GM19043 (cell line): ENCODE measurements around the gene KDELR1.
A peak's percentile ranks its signal among the peaks of the same experiment; 100 is the strongest.

ENCODE experiments used
- ATAC-seq: cut with Tn5 transposase; IDR thresholded peaks from one replicate; pipeline ENCODE4 v1.9.1; 2021; ENCODE audit warnings: low read depth; ENCODE audit not compliant: unreplicated experiment

KDELR1 gene

GRCh38 chr19:48391100-48392005 lies at the start of gene KDELR1:
KDELR1 (minus strand) TSS chr19:48391551; CDS start chr19:48391358, 193 bp downstream.
- ATAC-seq: peak; percentile 72

DNA sequence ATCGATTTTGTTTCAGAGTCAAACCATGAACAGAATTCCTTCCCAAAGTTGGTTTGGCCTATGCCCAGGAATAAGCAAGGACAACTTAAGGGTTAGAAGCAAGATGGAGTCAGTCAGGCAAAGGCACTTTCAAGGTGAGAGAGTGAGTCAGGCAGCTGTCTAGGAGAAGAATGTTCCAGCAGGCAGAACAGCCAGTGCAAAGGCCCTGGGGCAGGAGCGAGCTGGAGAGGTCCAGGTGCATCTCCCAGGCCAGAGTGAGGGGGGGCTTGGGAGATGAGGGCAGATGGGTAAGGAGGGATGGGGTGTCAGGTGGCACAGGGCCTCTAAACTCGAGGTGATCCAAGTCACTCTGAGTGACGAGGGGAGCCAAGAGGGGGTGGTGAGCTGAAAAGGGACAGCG lies 45.2 kb upstream of the KDELR1 start:
- ATAC-seq: no peak

DNA sequence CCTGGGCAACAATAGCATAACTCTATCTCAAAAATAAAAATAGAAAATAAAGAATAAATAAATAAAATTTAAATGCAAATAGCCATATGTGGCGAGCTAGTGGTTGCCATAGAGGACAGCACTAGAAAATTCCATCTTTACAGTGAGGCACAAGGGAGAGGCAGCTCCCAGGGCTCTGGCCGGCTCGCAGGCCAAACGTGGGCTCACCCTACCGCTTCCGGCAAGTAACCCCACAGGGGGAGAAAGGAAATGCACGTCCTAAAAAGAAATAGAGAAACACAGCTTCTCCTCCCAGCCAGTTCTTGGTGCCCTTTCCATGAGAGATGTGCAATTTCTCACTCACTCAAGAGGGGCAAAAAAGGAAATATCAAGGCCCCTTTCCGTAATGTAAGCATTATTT lies 42.0 kb upstream of the KDELR1 start:
- no peak for ATAC-seq

DNA sequence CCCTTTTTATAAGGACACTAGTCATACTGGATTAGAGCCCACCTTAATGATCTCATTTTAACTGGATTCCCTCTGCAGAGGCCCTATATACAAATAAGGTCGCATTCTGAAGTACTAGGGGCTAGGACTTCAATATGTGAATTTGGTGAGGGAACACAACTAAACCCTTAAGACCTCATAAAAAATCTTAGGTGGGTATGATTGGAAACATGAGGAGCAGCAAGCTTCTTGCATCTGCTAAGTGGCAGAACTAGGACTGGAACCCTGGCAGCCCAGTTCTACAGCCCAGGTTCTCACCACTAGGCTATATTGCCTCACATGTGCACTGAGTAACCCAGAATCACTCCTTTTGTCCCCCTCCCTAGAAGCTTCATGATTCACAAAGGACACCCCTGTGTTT lies 37.3 kb upstream of the KDELR1 start:
- ATAC-seq: no peak

DNA sequence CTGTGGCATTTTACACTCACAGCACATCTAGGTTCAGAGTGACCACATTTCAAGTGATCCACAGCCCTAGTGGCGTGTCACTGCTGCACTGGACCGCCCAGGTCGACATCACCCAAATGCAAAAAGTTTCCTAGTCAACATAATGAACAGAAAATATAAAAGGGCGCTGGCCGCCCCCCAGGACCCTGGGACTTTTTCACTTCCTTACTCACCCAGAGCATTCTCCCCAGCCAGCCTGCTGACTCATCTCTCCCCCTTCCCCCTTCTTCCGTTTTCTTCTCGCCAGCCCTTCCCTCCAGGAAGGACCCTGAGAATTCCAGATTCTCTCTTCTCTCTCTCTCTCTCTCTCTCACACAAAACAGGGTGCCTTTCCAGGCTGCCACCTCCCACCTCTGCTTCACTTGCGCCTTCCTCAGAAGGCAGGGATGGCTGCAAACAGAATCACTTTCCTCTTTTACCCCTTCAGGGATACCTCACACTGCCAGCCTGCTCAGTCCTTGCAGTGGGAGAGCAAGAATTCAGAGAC lies 33.4 kb upstream of the KDELR1 start:
- no peak for ATAC-seq

DNA sequence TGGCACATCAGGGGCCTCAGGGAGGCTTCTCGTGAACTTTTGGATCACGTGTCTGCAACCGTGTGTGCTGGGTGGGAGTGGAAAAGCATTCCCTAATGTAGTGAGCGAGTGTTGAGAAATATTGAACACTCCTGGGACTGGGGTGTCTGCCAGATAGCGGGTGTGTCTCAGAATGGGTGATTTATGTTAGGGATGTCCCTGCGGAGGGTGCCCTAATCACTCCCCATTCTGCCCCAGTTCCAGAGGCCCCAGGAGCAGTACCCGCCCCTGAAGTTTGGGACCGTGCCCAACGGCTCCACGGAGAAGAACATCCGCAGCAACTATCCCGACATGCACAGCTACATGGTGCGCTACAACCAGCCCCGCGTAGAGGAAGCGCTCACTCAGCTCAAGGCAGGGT lies 30.2 kb upstream of the KDELR1 start:
- no peak for ATAC-seq

DNA sequence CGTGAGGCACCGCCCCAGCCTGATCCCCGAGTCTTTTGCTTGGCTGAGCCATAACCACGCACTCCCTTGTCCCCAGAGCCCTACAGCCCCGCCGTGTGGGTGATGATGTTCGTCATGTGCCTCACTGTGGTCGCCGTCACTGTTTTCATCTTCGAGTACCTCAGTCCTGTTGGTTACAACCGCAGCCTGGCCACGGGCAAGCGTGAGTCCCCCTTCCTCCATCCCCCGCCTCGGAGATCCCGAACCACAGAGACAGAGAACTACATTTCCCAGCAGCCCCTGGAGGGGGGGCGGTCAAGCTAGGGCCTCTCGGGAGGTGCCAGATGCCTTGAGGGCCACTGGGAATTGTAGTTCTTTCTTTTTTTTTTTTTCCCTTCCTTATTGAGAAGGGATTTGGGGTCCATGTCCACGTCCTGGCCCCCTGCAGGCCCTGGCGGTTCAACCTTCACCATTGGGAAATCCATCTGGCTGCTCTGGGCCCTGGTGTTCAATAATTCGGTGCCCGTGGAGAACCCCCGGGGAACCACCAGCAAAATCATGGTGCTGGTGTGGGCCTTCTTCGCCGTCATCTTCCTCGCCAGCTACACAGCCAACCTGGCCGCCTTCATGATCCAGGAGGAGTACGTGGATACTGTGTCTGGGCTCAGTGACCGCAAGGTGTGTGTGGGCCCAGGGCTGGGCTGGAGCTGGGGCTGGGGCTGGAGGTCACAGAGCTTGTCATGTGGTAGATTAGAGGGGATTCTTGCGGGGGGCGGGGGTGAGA lies 28.0 kb upstream of the KDELR1 start:
- no peak for ATAC-seq

DNA sequence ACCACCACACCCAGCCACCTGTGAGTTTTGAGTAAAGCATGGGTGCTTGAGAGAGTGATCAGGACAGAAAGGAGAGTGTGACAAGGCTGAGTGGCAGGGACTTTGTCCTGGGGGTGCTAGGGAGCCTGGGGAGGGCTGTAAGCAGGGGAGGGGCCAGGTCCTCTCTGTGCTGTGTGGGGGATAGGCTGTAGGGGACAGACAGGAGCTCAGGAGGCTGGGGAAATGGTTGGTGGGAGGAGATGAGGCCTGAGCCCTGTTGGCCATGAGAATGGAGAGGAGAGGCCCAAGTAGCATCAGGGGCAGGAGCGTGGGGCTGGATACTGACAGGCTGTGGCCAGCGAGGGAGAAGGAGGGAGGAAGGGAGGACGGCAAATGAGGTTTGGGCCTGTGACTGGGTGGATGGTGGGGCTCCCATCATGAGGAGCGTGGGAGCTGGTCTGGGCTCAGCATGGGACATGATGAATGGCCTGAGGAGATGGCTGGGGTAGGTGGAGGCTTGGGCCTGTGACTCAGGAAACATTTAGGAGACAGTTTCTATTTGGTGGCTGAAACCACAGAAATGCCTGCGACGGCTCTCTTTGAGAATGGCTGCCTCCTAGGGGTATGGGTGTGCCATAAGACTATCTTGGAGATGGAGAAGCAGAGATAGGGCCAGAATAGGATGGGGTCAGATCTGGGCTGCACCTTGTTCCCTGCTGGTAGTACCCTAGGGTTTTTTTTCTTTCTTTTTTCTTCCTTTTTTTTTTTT lies 27.1 kb upstream of the KDELR1 start:
- ATAC-seq: no peak

DNA sequence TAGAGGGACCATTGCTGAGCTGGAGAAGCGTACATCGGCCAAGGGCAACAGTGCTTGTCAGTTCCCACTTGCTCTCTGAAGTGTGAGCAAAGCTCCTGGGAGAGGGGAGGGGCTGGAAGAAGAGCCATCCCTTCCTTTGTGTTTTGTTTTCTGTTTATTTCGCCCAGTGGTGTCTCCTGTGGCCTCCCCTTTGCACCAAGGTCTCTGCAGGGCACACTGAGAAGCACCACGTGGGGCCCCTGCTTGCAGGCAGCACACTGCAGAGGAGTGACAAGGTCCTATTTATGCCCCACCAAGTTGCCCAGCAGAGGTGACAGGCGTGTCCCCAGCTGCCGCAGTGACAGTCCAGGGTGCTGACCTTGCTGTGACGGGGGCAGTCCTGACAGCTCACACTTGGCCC lies 26.1 kb upstream of the KDELR1 start:
- ATAC-seq: no peak

- no peak for ATAC-seq
These were observed 24.5 kb upstream of the KDELR1 start for GRCh38 chr19:48415806-48416221.

DNA sequence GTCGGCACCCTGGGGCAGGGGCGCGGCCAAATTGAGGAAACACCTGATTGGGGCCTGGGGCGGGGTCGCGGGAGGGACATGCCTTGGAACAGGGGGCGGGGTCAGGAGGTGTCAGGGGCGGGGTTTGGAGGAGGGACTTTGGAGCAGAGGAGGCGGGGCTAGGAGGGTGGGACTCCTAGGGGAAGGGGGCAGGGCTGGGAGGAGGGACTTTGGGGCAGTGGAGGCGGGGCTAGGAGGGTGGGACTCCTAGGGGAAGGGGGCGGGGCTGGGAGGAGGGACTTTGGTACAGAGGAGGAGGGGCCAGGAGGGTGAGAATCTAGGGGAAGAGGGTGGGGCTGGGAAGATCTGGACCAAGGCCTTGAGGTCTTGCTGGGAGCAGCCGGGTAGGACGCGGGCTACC lies 24.0 kb upstream of the KDELR1 start:
- no peak for ATAC-seq

- no peak for ATAC-seq
These were observed 22.7 kb upstream of the KDELR1 start for GRCh38 chr19:48413879-48414587.

DNA sequence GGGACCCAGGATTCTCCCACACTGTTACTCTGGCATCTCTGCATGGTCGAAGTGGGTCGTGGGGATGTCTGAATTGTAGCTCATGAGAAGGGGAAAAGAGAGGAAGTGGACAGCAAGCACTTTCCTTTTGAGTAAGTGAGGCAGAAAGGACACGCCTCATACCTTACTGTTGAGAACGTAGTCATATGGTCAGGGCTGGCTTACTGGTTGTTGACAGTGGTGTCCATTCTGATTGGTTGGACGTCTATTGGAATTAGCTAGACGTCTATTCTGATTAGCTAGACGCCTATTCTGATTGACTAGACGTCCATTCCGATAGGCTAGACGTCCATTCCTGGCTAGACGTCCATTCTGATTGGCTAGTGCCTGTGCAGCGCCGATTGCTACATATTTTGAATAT lies 14.5 kb upstream of the KDELR1 start:
- no peak for ATAC-seq

DNA sequence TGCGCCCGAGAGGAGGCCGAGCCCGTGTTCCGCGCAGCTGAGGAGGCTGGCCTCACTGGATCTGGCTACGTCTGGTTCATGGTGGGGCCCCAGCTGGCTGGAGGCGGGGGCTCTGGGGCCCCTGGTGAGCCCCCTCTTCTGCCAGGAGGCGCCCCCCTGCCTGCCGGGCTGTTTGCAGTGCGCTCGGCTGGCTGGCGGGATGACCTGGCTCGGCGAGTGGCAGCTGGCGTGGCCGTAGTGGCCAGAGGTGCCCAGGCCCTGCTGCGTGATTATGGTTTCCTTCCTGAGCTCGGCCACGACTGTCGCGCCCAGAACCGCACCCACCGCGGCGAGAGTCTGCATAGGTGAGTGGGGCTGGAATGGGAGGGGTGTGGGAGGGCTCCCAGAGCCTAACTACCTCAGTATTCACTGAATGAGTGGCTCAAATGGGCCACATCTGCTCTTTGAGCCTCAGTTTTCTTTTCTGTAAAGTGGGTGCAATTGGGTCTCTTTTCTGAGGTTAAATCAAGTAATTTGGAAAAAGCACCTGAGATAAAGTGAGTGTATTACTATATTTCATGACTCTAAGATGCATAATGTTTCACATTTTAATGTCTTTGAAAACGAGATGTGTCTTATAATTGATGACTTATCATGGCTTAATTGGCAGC lies 13.8 kb upstream of the KDELR1 start:
- ATAC-seq: no peak

DNA sequence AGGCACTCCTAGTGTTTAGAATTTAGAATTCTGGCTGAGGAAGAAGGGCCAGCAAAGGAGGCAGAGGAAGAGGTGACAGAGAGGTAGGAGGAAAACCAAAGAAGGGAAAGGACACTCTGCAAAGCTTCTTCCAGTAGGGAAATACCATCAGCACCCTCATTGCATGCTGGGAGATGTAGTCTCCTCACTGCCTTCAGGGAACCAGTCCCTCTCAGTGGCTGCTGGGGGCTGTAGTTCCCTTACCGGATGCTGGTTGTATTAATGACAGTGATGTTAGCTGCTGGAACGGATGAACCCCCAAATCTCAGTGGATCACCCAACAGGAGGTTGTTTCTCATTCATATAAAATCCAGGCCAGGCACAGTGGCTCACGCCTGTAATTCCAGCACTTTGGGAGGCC lies 12.3 kb upstream of the KDELR1 start:
- no peak for ATAC-seq

DNA sequence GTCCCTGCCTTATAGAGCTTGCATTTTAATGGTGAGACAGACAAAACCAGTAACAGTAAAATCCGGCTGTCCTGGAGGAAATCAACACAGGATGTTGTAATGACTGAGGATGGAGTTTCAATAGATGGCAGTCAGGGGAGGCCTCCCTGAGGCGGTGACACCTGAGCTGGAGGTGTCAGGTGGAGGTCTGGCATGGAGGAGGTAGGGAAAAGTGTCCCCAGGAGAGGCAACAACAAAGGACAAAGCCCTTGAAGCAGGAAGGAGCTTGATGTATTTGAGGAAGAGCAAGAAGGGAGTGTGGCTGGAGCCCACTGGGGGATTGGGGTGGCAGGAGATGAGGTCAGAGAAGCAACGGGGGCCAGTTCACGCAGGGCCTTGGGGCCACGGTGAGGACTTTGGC lies 9.9 kb upstream of the KDELR1 start:
- ATAC-seq: no peak

DNA sequence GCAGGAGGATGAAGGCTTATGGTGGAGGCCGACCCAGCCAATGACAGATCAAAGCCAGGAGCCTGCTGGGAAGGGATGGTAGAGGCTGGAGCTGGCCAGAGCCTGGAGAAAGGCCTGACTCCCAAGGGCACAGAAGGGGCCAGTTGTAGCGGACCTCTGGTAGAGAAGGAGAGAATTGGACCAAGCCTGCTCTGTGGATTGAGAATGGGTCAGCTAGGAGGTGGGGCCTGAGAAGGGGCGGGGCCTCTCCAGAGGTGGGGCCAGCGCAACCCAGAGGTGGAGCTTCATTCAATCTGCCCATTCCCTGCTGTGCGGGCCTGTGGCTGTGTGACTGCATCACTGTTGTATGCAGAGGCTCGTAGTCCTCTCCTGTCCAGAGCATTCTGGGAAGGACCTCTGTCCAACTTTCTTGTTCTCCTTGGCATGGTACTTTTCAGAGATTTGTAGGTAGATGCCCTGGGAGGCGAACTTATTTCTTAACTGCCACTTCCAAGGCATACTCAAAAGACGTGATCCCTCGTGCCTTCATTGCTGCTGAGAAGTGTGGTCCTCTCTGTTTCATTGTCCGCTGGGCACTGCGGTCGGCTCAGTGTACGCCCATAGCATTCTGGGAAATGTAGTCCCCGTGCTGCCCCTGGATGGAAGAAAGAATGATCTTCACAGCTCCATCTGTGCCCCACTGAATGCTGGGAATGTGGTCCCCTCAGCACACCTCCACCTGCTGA lies 8.8 kb upstream of the KDELR1 start:
- ATAC-seq: no peak

GRCh38 chr19:48398375-48399235 lies 7.3 kb upstream of the KDELR1 start:
- no peak for ATAC-seq
